GM12875 (cell line): ENCODE results near the gene PDE11A.

ENCODE experiments used
- H3K4me3 ChIP-seq: one replicate; pipeline ENCODE4 v1.5.1; 2011; ENCODE audit warnings: low read depth, low read length, control low read depth
- CTCF ChIP-seq: IDR thresholded peaks from 2 replicates; pipeline ENCODE4 v1.5.1; 2011; ENCODE audit warnings: low read depth, mild to moderate bottlenecking, control low read depth, inconsistent platforms, low read length, moderate library complexity, borderline replicate concordance; ENCODE audit not compliant: insufficient read depth

PDE11A gene

GRCh38 chr2:177678939-177679338 is 393.6 kb downstream of the PDE11A start:
- H3K4me3 ChIP-seq, result no peak overlapping the region
- no peak for TF ChIP-seq CTCF

- H3K4me3 ChIP-seq, result no peak overlapping the region
- TF ChIP-seq CTCF, result no peak
Measured at GRCh38 chr2:177676636-177677035, 395.9 kb downstream of the PDE11A start.

- no peak for TF ChIP-seq CTCF
Measured at GRCh38 chr2:177675825-177676224, 396.8 kb downstream of the PDE11A start.

GRCh38 chr2:177675350-177675821 is 397.2 kb downstream of the PDE11A start:
- no peak overlapping the region for H3K4me3 ChIP-seq
- TF ChIP-seq CTCF, result no peak

More at GRCh38 chr2:177675825-177676224, 396.8 kb downstream of the PDE11A start:
- H3K4me3 ChIP-seq, result no peak overlapping the region

- TF ChIP-seq CTCF, result peak; percentile 22; the same call in 1 of the 2 replicates
- H3K4me3 ChIP-seq, result no peak overlapping the region
Measured at GRCh38 chr2:177673602-177674595, 398.7 kb downstream of the PDE11A start.

GRCh38 chr2:177671662-177672061 is 400.9 kb downstream of the PDE11A start:
- TF ChIP-seq CTCF, result no peak

More at GRCh38 chr2:177671662-177672061, 400.9 kb downstream of the PDE11A start:
- no peak overlapping the region for H3K4me3 ChIP-seq
